GM12801 (cell line): Measurements from ENCODE around the gene BAK1.

Experiments
- TF ChIP-seq, protein P1 (sequence below): IDR thresholded peaks from one replicate; pipeline ENCODE4 v1.5.1; 2011; ENCODE audit warnings: control low read depth; ENCODE audit not compliant: insufficient read length; ENCODE audit errors: extremely low read depth

The BAK1 gene

DNA sequence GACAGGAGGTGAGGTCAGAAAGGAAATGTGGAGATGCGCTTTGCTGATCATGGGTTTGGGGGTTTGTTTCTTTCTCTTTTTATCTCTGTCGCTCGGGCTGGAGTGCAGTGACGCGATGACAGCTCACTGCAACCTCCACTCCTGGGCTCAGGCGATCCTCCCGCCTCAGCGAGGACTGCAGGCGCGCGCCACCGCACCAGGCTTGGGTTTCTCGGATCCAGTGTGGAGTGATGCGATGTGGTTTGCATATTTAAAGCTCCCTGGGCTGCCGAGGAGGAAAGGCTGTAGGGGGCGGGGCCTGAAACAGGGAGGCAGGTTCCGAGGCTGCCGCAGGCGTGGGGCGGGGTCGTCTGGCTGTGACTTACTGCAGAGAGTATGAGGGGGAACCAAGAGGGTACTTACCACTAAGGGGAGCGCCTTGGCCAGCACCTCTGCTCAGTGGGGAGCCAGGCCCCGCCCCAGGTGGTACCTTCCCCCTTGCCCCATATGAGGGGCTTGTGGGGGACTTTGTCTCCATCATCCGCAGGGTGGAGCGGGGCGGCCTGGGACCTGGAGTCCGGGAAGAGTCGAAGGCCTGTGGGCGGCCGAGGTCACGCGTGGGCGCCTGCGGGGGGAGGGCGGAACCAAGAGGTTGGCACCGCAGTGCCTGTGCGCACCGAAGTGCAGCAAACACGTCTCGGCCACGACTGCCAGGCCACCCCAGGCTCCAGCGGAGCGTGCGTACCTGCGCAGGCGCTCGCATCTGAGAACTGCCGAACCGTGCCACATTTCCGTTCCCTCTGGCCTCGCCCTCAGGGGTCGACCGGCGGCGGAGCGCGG is 12.7 kb upstream of the BAK1 start:
- TF ChIP-seq, protein P1, sequence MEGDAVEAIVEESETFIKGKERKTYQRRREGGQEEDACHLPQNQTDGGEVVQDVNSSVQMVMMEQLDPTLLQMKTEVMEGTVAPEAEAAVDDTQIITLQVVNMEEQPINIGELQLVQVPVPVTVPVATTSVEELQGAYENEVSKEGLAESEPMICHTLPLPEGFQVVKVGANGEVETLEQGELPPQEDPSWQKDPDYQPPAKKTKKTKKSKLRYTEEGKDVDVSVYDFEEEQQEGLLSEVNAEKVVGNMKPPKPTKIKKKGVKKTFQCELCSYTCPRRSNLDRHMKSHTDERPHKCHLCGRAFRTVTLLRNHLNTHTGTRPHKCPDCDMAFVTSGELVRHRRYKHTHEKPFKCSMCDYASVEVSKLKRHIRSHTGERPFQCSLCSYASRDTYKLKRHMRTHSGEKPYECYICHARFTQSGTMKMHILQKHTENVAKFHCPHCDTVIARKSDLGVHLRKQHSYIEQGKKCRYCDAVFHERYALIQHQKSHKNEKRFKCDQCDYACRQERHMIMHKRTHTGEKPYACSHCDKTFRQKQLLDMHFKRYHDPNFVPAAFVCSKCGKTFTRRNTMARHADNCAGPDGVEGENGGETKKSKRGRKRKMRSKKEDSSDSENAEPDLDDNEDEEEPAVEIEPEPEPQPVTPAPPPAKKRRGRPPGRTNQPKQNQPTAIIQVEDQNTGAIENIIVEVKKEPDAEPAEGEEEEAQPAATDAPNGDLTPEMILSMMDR: no peak

DNA sequence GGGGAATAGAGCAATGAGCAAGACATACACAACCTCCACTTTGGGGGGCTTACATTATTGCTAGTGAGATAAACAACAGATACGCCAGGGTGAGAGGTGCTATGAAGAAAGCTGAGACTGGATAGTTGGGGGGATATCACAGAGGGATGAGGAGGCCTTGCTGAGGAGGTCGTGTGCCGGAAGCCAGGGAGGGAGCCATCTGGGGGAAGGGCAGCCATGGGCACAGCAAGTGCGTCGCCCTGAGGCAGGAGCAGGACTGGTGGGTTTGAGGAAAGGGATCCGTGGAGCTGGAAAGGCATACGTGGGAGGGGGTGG is 12.2 kb upstream of the BAK1 start:
- TF ChIP-seq, protein P1: no peak

DNA sequence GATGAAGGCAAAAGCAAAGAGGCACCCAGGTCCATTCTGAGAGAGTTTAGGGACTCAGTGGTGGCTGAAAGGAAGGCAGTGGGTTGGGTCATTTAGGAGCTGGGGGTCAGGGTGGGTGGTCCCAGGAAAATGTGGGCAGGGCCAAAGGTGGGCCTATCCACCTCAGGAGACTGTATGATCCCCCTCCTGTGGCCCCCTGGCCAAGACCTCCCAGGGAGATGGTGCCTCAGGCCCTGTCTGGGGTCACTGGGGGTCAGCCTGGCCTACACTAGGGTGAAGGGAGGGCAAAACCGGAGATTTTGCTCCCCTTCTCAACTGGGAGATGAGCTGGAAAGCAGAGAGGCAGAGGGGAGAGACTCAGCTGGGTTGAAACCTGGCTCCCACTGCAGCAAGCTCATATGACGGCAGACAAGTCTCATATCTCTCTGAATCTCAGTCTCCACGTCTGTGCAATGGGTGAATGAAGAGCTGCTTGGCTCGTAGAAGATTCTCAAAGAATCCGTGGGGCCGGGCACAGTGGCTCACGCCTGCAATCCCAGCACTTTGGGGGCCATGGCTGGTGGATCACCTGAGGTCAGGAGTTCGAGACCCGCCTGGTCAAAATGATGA is 11.5 kb upstream of the BAK1 start:
- TF ChIP-seq, protein P1: no peak

DNA sequence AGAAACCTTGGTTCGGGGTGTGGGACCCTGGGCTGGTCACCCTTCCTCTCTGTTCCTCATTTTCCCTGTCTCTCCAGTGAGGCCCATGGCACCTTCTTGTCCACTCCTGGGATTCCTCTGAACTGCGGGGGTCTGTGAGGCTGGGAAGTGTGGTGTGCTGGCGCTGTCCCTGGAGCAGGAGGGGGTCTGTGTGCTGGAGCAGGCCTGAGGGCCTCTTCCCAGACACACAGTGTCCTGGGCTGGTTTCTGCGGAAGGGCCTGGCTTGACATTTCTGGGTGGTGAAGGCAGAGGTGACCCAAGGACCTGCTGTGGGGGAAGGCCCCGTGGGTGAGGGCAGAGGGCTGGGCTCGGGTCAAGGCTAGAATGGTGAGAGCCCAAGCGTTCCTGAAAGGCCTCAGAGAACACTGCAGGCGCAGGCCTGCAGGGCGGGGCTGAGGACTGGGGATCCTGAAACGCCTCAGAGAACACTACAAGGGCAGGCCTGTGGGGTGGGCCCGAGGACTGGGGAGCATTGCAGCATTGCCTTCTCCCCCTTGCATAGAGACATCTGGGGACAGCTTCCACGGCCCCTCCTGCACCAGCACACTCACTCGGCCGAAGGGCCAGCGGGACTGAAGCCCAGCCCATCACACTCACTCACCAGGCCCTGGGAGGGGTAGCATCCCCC is 10.6 kb upstream of the BAK1 start:
- TF ChIP-seq, protein P1: no peak

DNA sequence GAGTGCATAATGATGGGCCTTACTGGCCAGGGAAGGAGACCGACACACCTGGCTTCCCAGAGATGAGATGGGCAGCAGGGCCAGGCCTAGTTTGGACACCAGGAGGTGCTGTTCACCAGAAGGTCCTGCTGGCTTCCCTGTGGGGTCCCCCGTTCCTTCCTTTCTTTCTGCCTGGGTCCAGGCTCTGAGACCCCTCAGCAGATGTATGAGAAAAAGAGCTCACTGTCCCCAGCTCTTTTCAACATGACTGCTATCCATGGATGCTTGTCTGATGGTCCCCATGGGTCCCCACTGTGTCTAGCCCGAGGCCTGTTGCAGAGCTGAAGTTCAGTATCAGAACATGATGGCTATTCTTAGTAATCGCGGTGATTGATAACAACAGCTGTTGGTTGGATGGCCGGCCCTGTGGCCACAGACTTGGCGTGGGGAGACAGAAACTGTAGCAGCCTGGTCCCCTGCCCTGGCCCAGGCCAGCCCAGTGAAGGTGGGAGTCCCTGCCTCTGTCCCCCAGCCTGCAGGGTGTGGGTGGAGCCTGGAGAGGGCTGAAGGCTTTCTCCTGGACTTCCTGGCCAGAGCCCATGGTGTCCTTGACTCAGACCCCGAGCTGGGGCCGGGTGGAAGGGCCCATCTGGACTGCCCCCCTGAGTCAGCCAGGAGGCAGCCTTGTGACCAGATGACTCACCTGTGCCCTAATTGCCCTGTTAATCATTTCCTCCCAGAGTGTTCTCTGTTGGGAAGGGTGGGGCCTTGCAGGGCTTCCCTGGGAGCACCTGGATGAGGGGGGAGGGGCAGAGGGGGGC is 9.9 kb upstream of the BAK1 start:
- TF ChIP-seq, protein P1: no peak

DNA sequence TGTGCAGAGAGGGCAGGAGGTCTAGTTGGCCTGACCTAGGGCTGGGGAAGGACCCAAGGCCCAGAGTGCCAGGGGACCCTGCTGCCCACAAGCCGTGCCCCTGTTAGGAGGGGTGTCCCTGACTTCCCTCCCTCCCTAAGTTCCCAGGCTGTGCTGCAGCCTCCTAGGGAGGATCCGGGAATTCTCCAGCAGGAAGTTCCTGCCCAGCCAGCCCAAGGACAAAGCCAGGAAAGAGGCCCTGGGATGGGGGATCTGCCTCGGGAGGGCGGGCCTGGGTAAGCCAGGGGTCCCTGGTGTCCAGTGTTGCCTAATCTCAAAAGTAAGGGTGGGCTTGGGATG is 9.3 kb upstream of the BAK1 start:
- TF ChIP-seq, protein P1: no peak

DNA sequence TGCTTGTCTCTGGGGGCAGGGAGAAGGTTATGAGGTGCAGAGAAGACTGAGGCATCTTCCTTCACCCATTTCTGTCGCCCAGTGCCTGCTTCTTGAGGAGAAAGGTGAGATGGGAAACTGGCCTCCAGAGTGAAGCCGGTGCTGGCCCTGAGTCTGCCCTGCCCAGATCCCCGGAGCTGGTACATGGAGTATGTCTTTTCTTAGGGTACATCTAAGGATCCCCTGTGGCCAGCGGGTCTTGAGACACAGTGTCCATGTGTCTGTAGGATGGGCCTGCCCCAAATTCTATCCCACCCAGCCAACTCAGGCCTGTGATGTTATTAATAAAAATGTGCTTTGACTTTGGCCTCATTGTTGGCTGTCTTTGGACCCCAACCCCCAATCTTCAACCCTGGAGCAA is 8.8 kb upstream of the BAK1 start:
- TF ChIP-seq, protein P1: no peak
